22Rv1 (cell line): ENCODE measurements around the gene ATRNL1.

Source experiments
- CTCF ChIP-seq: fragments of 450-650 bp; IDR thresholded peaks from 2 replicates; pipeline ENCODE4 v1.5.1; 2017; ENCODE audit warnings: mild to moderate bottlenecking
- ZFX ChIP-seq: fragments of 450-650 bp; IDR thresholded peaks from 2 replicates; pipeline ENCODE4 v1.6.1; 2017; ENCODE audit warnings: antibody characterized with exemption, borderline replicate concordance

GRCh38 chr10:115898242-115898641, 805.1 kb downstream of the ATRNL1 start:
- TF ChIP-seq ZFX (no peak), CTCF (peak; percentile 29; the same call in 1 of the 2 replicates)
